Neural crest cell (in vitro differentiated cells): ENCODE data around the gene SLC33A1. TPM values are rescaled to one million over a fixed set of nuclear protein-coding genes. Genes with fewer than 3 reads are reported as not detected.
A peak's percentile ranks its signal among the peaks of the same experiment; 100 is the strongest.
"Not testable (repeated sequence)": the region's sequence is repeated elsewhere in the genome, so short reads cannot be mapped to it uniquely, and the experiment has no call there.

ENCODE experiments used
- DNase-seq: peaks from one replicate; pipeline ENCODE4 v3.0.0; 2021; ENCODE audit warnings: low read depth, mixed read lengths, low spot score
- H3K27ac Mint-ChIP-seq: one replicate; pipeline ENCODE4 v1.8.0; 2021; ENCODE audit warnings: mild to moderate bottlenecking, mixed read lengths; ENCODE audit not compliant: unreplicated experiment
- H3K27me3 Mint-ChIP-seq: 2 replicates; pipeline ENCODE4 v1.8.0; 2021; ENCODE audit warnings: low read depth, mild to moderate bottlenecking, mixed read lengths
- H3K36me3 Mint-ChIP-seq: 2 replicates; pipeline ENCODE4 v1.8.0; 2021; ENCODE audit warnings: low read depth, mild to moderate bottlenecking, mixed read lengths
- H3K4me1 Mint-ChIP-seq: 2 replicates; pipeline ENCODE4 v1.8.0; 2021; ENCODE audit warnings: mixed read lengths
- H3K4me3 Mint-ChIP-seq: one replicate; pipeline ENCODE4 v1.8.0; 2021; ENCODE audit warnings: mild to moderate bottlenecking, mixed read lengths
- H3K9me3 Mint-ChIP-seq: 2 replicates; pipeline ENCODE4 v1.8.0; 2021; ENCODE audit warnings: mixed read lengths
- total RNA-seq: library from RNA; stranded (reverse); gene quantifications from 2 replicates; pipeline ENCODE4 v1.2.1, GENCODE V29; 2021
- TF ChIP-seq, protein P1 (sequence below): fragments of 200-600 bp; sonication (generic); conservative IDR thresholded peaks from 2 replicates; pipeline ENCODE4 v1.5.0; 2021; ENCODE audit warnings: antibody characterized with exemption, mild to moderate bottlenecking

SLC33A1 gene
- total RNA-seq, 1 donor from 2014 or later = 18.8 TPM

DNA sequence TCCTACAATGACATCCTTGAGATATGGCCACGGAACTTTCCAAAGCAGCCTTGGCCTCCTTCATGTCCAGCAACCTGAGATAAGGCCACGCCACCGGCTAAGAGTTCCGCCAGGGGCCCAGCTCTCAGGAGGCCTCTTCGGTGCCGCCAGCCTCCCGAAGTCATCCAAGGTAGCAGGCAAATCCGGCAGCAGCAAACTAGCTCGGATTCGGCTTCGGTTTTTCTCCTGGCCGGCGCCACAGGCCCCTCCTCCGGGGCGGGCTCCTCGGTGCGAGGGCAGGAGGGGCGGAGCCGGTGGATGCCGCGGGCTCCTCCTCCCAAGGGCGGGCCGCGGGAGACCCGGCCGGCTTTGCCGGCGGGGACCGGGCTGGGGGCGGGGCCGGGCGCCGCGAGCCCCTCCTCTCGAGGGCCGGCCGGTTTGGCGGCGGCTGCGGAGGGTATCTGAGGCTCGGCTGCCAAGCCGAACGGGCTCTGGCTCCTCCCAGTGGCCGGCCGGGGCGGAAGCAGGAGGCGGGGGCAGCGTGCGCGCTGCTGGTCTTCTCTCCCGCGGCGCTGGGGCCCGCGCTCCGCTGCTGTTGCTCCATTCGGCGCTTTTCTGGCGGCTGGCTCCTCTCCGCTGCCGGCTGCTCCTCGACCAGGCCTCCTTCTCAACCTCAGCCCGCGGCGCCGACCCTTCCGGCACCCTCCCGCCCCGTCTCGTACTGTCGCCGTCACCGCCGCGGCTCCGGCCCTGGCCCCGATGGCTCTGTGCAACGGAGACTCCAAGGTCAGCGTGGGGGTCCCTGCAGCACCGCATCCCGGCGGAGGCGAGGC is 16.1 kb upstream of the SLC33A1 start, which contains the start of gene GMPS:
GMPS (plus strand) TSS at position 518 of the 812 bp plus-strand sequence; CDS start at position 739, 221 bp downstream.
- Mint-ChIP-seq H3K9me3 (no peaks in the 10 kb centered on the region), H3K4me3 (peak within 1 kb of the TSS; percentile 98), H3K36me3 (no peaks in the 10 kb centered on the region), H3K27ac (peak within 1 kb of the TSS; percentile 99), H3K27me3 (no peaks in the 10 kb centered on the region), H3K4me1 (peaks cover 26% of the 10 kb centered on the region)
- TF ChIP-seq, protein P1, sequence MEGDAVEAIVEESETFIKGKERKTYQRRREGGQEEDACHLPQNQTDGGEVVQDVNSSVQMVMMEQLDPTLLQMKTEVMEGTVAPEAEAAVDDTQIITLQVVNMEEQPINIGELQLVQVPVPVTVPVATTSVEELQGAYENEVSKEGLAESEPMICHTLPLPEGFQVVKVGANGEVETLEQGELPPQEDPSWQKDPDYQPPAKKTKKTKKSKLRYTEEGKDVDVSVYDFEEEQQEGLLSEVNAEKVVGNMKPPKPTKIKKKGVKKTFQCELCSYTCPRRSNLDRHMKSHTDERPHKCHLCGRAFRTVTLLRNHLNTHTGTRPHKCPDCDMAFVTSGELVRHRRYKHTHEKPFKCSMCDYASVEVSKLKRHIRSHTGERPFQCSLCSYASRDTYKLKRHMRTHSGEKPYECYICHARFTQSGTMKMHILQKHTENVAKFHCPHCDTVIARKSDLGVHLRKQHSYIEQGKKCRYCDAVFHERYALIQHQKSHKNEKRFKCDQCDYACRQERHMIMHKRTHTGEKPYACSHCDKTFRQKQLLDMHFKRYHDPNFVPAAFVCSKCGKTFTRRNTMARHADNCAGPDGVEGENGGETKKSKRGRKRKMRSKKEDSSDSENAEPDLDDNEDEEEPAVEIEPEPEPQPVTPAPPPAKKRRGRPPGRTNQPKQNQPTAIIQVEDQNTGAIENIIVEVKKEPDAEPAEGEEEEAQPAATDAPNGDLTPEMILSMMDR = peak; percentile 64
- DNase-seq = peak; percentile 93

DNA sequence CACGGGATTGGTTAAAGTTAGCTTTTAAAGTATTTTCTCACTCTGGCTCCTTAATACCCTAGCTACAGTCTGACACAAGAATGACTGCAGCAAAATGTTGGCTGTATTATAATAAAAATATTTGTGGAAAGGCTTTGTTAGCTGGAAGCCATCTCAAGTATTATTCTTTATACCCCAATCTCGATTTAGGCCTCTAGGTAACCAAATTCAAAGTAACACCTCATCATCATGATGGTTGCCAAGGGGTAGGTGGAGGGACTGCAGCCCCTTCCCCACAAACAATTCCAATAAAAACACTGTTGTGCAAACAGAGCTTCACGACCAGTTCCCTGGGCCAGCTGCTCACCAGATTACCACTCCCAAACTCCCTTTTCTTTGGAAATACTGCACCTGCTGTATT is 15.5 kb upstream of the SLC33A1 start:
- peak overlapping the region; percentile 94 for H3K27ac Mint-ChIP-seq
- DNase-seq = no peak
- TF ChIP-seq, protein P1 = no peak
- H3K4me3 Mint-ChIP-seq = peak overlapping the region; percentile 96
- no peaks in the 10 kb centered on the region for H3K9me3 Mint-ChIP-seq
- peaks cover 23% of the 10 kb centered on the region for H3K4me1 Mint-ChIP-seq
- no peaks in the 10 kb centered on the region for H3K36me3 Mint-ChIP-seq
- no peaks in the 10 kb centered on the region for H3K27me3 Mint-ChIP-seq

DNA sequence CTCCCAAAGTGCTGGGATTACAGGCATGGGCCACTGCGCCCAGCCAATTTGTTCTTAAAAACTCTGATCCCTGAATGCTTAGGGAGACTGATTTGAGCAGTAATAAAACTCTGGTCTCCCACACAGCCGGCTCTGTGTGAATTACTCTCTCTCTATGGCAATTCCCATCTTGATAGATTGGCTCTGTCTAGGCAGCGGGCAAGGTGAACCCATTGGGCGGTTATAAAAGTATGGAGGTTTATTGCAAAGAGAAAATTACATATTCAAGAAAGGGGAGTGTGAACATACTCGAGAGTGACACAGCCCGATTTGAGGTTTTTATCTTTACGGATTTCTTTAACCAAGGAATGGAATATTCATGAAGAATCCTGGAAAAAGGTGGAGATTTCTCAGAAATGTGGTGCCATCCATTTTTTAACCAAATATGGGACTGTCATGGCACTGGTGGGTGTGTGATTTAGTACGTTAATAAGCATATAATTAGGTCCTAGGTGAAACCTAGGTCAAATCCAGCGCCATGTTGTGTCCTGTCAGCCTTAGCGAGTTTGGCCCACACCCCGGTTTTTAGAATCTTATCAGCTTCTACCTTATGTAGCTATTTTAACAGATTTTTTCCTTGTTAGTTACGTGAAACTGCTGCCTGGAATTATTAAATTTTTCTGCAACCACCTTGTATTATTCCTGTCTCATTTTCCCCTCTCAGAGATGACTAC is 9.0 kb upstream of the SLC33A1 start:
- Mint-ChIP-seq H3K27ac (no peak overlapping the region), H3K4me3 (no peak overlapping the region), H3K36me3 (peaks cover 3% of the 10 kb centered on the region), H3K9me3 (peaks cover 4% of the 10 kb centered on the region), H3K27me3 (peaks cover 2% of the 10 kb centered on the region), H3K4me1 (no peaks in the 10 kb centered on the region)
- TF ChIP-seq, protein P1 = no peak
- no peak for DNase-seq

DNA sequence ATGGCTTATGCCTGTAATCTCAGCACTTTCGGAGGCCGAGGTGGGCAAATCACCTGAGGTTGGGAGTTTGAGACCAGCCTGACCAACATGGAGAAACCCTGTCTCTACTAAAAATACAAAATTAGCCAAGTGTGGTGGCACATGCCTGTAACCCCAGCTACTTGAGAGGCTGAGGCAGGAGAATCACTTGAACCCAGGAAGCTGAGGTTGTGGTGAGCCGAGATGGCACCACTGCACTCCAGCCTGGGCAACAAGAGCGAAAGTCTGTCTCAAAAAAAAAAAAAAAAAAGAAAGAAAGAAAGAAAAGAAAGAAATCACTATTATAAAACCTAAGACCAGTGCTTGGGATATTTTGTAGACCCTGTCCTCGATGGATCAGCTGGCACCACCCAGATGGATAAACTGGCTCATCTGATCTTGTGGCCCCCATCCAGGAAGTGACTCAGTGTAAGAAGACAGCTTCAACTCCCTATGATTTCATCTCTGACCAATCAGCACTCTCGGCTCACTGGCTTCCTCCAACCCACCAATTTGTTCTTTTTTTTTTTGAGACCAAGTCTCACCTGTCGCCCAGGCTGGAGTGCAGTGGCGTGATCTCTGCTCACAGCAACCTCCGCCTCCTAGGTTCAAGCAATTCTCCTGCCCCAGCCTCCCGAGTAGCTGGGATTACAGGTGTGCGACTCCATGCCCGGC is 8.2 kb upstream of the SLC33A1 start:
- H3K4me3 Mint-ChIP-seq, H3K4me1 Mint-ChIP-seq, H3K9me3 Mint-ChIP-seq, H3K36me3 Mint-ChIP-seq, H3K27me3 Mint-ChIP-seq, DNase-seq, H3K27ac Mint-ChIP-seq: not testable (repeated sequence)

DNA sequence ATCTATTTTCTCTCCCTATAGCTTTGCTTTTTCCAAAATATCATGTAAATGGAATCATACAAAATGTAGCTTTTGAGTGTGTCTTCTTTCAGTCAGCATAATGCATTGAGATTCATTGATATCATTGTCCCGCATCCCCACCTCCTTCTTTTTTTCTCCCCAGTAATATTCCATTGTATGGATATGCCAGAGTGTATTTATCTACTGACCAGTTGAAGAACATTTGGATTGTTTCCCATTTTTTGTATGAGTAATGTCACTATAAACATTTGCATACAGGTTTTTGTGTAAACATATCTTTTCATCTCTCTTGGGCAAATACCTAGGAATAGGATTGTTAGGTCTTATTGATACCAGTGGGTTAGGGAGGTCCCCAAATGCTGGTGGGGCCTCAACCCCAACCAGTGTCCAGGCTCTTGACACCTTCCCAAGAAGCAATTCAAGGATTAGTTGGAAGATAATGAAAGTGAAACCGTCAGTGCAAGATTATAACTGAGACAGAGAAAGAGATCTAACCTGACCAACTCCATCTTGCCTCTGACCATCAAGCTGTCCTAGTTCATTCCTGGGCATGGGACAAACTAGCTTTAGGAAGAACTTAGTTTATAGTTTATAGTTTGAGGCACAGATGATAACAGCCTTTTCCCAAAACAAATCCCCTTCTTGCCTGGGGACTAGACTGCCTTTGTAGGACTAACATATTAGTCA is 7.4 kb upstream of the SLC33A1 start:
- TF ChIP-seq, protein P1 = no peak
- H3K9me3 Mint-ChIP-seq = peaks cover 4% of the 10 kb centered on the region
- peaks cover 3% of the 10 kb centered on the region for H3K36me3 Mint-ChIP-seq
- peaks cover 6% of the 10 kb centered on the region for H3K27me3 Mint-ChIP-seq
- no peak for DNase-seq
- H3K4me1 Mint-ChIP-seq = no peaks in the 10 kb centered on the region
- H3K4me3 Mint-ChIP-seq = no peak overlapping the region
- no peak overlapping the region for H3K27ac Mint-ChIP-seq

DNA sequence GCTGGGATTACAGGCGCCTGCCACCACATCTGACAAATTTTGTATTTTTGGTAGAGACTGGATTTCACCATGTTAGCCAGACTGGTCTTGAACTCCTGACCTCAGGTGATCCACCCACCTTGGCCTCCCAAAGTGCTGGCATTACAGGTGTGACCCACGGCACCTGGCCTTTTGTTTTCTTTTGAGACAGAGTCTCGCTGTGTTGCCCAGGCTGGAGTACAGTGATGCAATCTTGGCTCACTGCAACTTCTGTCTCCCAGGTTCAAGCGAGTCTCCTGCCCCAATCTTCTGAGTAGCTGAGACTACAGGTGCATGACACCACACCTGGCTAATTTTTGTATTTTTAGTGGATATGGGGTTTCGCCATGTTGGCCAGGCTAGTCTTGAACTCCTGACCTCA is 6.2 kb upstream of the SLC33A1 start:
- not testable (repeated sequence) for H3K27me3 Mint-ChIP-seq, H3K36me3 Mint-ChIP-seq, DNase-seq, H3K4me3 Mint-ChIP-seq, H3K27ac Mint-ChIP-seq, H3K4me1 Mint-ChIP-seq, H3K9me3 Mint-ChIP-seq
